Inflammatory macrophage (primary cell): ENCODE results near the gene PKD1L1.
A peak's percentile ranks its signal among the peaks of the same experiment; 100 is the strongest.

Source experiments
- DNase-seq, 2 donors: peaks; one replicate each; pipeline ENCODE4 v3.0.0-alpha.2; 2020 to 2022

The PKD1L1 gene

DNA sequence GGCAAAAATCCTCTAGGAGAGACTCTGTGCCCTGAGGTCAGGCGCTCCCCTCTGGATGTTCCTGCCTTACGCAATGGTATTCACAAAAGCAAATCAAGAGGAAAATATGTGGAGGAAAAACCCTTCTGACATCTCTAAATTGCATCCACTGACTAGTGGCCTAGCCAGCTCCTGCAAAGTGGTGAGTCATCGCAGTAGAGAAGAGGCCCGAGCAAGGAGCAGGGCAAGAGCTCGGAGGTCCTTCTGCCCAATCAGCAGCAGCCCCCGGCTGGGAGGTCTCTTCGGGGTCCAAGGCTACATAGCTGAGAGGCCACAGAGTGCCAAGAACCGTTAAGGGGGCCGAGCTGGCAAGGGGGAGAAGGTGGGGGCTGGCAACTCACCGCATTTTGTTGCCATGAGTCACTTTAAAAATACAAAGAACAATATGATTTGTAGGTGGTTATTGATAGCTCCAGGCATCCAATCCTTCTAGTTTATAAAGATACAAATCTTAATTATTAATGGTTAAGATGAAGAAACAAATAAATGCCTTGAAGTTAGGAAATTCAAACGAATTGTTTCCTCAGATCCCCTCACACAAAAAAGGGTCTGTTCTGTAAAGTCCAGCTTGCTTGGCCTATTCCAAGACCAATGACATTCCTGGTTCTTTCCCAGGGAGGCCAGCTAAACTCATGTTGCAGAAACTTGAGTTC lies 161.6 kb downstream of the PKD1L1 start:
- peak in 1 of 2 donors; percentile 32 for DNase-seq

DNA sequence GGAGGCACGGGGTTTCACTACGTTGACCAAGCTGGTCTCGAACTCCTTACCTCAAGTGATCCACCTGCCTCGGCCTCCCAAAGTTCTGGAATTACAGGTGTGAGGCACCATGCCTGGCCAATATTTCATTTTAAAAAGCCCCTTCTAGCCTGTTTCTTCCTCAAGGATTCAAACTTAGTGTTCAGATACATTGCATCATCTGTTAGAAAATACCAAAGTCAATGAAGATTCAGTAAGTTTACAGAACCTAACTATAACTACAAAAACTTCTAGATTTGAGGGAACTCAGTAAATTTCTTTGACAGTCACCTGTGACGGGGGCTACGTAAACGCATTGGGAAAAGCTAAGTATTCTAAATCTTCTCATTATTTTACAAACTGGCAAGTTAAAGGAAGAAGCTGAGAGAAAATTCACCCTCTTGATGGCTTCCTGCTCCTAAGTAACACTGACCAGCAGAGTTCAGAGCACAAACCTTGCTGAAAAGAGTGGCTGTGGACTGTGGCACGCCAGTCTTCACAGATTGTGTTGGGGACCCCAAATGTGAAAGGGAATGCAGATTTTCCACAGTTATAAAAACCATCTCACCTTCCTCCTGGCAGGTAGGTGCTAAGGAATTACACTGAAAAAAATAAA lies 162.2 kb downstream of the PKD1L1 start:
- no peak for DNase-seq

DNA sequence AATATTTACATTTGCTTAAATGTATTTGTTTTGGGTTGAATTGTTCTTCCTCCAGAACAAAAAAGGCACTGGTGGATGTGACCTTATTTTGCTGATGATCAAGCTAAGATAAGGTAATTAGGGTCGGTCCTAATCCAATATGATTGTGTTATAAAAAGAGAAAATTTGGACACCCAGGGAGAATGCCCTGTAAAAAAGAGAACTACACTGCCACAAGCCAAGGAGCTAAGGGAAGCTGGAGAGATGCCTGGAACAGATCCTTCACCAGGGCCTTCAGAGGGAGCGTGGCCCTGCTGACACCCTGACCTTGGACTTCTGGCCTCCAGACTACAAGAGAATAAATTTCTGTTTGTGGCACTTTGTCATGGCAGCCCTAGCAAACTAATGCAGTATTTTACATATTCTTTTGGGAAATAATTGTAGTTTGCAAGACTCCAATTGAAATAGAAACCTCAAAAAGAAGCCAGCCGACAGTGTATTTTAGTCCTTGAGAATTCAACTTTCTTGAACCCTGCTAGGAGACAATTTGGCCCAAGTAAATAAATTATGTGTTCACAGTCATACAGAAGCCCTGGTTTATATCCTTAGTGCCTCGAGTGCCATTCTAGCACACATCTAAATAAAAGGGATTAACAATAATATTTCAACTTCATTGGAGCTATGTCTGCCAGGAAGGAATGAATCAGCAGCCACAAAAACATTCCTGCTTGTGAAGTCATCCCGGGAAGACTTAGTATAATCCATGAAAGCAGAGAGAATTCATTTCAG lies 164.6 kb downstream of the PKD1L1 start:
- no peak for DNase-seq

DNA sequence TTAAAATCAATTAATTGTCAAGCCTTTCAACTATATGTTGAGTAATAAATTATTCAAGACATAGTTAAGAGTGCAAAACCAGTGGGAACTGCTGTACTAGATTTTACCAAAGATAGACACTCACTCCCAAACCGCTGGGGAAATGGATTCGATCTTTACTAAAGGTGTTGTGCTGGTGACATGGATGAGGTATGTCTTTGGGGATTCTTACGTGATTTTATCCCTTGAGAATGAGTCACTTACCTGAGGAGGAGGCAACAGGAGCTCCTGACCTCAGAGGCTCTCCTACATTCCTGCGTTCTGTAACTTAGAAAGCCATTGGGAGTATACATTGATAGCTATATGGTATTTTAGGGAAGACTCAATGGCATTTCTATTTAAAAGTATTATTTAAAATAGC lies 165.5 kb downstream of the PKD1L1 start:
- no peak for DNase-seq

DNA sequence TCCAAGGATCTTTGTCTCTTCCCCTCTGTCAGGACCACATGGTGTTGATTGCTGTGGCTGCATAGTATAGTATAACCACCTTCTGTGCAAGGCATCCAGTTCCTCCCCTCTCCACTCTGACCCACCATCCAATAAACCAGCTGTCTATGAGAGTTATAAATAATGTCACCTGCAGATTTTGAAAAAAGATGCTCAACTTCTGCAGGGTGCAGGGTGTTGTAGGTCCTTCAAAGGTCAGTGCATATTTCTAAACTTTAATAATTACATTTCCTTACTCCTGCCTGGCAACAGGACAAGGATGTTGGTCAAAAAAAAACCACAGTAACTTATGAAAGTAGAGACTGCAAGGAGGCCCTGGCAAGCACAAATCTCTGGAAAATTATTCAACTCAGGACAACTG lies 166.2 kb downstream of the PKD1L1 start:
- DNase-seq: no peak

DNA sequence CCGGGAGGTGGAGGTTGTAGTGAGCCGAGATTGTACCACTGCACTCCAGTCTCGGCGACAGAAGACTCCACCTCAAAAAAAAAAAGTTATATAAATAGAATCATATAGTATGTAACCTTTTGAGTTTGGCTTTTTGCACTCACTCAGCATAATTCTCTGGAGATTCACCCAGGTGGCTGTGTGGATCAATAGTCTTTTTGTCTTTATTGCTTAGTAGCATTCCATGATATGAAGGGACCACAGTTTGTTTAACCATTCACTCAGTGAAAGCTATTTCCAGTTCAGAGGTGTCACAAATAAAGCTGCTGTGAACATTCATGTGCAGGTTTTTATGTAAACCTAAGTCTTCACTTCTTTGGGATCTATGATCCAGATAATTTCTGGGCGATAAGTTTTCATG lies 167.7 kb downstream of the PKD1L1 start:
- no peak for DNase-seq

DNA sequence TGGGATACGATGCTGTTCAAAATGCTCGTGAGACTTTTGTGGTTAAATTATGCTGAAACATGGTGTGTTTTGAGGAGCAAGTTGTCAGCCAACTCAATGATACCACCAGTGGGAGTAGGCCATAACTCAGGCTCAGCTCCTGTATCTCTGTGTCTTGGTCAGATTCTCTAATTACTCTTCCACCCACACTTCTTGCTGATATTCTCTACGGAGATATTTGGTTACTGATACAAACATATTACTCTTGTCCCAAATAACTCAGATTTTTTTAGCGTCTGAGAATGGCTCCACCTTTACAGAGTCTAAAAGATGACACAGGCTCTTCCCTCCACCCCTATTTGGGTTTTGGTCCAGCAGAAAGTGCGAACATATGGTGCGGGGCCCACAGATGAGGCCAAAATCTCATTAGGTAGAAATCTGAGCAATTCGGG lies 168.9 kb downstream of the PKD1L1 start:
- DNase-seq: no peak

DNA sequence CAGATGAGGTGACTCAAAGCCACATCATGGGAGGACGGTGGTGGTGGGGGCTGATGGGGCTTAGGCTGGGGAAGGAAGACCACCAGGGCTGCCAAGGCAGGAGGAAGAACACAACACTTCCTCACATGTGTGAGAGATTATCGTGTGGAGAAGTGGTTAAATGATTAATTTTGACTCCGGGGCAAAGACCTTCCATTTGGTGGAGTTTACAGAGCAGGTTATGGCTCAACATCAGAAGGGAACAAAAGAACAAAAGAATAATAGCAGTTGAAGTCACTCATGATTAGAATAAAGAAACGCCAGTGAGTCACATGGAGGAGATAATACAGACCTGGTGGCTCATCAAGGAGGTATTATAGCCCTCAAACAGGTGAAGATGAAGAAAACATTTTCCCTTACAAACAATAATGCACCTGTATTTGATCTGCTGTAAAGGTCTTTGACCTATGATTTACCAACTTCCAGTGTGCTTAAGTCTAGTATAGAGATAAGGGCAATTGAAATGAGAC lies 170.1 kb downstream of the PKD1L1 start:
- DNase-seq: no peak

DNA sequence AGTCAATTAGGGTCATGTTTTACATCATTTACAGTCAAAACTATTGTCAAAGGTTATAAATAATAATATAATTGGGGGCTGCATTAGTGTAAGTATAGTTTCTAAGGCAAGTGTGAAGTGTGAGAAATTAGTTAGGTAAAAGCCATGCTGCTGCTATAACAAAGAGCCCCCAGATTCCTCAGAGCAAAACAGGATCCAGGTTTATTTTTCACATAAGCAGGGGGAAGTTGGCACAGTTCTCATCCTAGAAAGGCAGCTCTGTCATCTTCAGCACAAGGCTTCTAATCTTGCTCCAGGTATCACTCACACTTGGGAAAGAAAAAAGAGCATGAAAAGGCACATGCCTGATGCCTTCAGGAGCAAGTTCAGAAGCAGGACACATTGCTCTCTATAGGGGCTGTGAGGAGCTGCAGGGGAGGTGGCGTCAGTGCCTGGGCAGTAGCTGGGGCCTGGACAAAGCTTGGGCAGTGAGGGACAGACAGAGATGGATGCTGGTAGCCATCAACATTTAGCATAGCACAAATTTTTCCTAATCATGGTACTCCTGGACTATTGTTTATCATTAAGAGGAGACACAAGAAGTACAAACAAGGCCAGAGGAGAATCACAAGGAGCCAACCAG lies 170.6 kb downstream of the PKD1L1 start:
- DNase-seq: no peak

DNA sequence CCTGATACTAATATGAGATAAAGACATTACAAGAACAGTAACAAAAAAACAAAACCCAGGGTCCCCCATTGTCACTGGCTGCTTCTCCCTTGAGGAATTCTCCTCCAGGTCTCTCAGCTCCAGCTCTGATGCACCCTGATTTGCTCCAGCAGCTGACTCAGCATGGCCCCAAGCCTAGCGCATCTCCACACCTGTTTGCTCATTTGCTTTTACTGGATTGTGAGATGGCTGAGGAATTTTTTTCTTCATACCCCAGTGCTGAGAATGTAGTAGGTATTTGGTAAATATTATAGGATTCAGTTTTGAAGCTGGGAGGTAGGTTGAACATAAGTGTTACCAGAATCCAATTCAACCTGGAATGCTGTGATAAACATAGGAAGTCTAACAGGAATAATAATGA lies 171.9 kb downstream of the PKD1L1 start:
- no peak for DNase-seq

DNA sequence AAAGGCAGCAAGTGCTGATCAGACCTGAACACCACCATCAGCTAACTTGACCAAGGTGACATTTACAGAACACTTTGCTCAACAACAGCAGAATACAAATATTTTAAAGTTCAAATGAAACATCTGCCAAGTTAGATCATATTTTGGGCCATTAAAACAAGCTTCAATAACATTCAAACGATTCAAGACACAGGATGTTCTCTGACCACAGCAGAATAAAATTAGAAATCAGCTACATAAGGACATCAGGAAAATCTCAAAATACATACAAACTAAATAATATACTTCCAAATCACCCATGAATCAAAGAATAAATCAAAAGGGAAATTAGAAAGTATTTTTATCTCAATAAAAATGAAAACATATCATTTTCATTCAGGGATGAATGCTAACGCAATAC lies 173.0 kb downstream of the PKD1L1 start:
- DNase-seq: no peak

DNA sequence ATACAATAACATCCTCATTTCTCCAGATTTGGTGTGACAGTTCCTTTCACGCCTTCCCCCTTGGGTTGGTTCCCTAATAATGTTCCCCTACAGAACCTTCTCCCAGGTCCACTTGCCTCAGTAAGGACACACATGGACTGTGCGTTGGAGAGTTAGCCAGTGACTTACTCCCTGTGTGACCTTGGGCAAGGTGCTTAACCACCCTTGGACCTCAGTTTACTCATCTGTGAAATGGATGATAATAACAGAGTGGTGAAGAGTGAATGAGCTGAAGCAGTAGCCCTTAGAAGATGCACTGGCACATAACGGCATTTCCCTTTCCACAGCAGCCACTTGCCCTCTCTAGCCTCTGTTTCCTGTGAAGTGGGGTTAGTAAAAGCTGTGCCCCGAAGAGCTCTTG lies 175.8 kb downstream of the PKD1L1 start:
- DNase-seq: no peak

DNA sequence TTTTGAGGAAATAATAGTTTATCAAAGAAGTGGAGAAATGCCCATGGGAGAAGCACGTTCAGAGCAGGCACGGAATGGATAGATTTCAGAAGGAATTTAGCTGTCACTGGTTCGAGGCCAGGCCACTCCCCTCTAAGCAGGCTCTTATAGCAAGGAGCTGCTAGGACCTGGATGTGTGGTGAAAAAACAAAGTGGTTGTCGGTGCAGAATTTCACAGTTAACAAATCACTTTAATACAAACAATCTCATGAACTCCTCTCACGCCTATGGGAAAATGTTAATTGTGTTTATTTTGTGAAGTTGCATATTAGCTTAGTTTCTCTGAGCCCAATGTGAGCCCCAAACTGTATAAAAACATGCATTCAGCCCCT lies 176.3 kb downstream of the PKD1L1 start:
- no peak for DNase-seq

DNA sequence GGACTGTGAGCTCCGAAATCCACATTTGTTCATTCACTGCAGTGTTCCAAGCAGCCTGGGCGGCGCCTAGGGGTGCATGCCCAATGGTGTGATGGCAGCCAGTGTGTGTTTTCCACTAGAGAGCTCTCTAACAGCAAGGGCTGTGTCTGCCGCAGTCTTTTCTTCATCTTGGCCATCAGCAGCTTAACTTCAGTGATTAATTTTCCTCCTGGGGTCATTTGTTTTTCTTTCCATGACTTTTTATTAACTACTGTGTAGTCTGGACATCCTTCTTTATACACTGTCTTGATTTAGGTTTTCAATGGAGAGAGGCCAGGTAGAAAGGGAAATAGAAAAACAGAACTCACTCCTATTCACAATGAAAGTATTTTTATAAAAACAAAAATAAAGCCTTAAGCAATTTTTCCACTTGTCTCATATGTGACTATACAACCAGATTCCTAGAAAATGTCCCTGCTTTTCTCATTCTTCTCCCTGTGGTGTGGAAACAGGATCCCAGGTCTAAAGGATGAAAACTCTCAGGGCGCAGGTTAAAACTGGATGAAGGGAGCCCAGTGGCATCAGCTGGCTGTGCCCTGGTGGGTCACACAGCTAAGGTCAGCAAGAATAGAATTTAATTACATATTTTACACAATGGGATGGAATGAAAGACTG lies 176.8 kb downstream of the PKD1L1 start:
- no peak for DNase-seq

DNA sequence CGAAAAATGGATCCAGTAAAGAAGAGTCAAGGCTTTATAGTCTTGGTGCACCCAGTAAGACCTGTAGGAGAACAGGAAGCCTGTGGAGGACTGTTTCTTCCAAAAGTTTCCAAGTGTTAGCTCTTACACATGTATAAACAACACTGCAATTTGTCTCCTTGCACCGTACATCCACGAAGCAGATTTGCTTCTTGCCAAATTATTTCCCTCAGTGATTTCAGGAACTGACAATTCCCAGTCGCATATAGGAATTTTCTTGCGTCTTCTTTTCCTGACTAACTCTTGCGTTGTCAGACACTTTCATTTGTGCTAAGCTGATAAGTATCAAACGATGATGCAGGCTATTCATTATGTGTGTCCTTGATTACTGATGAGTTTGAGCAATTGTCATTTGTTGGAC lies 182.1 kb downstream of the PKD1L1 start:
- DNase-seq: no peak

DNA sequence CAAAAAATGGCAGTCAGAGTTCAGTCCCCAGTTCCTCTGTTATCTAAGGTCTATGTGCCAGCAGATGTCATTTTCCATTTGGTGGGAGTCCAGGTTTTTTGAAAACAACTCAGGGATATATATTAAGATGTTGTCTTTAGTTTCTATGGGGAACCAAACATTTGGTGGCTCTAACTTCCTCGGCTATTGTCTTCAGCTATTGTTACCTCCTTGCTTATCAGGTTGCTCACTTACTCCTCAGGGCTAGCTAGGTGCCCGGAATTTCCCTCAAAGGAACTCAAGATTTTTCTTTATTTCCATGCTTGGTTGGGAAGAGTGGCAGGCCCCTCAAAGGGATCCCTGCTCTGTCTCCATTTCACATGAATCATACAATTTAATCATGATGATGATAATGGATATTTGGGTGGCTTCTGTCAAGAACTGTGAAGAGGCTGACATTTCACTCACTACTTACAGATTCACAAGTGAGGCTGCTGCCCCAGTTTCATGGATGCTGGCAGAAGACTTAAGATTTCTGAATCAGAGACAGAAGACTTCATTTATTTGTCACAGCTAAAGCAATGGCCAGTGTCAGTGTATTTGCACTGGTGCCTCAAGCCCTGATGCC lies 182.8 kb downstream of the PKD1L1 start:
- no peak for DNase-seq

DNA sequence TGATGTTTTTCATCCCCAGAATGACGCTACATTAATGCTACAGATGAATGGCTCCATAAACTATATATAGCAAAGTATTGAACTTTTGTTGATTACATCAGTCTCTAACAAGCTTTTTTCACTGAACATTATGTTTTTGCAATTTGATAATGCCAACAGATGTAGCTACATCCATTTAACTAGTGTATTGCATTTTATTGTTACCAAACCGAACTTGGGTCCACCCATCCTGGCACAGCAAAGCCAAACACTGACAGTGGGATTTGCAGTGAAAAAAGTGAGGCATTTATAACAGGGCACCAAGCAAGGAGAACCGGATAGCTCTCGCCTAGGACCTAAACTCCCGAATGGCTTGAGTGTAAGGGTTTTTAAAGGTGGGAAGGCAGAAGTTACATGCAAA lies 183.5 kb downstream of the PKD1L1 start:
- no peak for DNase-seq

DNA sequence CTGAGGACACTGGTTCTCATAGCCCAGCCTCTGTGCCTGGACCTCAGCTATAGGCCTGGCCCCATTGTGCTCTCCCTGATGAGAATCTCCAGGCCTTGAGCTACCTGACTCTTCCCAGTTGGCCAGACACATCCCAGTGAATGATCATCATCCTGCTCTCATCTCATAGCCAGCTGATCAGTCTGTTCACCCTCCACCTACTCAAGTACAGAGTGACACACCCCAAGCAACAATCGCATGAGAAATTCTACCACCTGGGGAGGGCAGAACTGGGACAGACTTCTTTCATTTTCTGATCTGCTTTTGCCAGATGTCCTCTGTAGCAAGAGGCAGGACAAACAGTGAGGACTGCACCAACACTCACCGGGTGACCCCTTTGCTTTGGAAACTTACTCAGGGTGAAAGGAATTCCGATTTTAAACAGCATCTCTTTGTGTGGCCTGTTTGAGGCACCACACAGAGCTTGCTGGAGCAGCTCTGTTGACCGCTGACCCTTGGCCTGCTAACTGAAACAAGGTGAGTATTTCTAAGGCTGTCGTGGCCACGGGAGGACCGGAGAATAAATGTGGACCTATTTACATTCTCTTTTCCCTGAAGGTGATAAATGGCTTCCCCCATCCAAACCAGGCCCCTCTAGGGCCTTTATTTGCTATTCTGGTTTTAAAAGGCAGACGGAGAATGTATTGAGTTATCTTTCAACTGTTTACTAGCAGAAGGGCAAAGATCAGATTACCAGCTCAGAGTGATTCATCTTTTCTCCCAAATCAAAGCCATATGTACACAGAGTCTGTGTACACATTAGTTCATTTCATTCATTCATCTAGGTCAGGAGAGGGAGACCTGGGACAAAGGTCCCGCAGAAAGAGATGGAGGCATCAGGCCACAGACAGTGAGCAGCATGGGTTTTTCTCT lies 184.9 kb downstream of the PKD1L1 start:
- DNase-seq: no peak

DNA sequence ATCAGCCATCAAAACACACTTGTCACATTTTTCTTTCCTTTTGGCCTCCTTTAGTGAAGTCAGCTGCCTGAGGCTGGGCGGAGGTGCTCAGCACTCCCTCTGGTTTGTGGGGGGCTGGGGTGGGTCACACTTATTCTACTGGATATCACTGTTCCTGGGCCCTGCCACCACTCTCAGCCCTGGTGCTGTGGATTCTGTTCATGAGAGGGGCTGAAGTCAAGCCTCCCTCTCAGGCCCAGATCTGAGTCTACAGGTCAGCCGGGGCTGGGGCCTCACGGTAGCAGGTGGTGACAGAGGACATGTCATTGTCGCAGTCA lies 185.6 kb downstream of the PKD1L1 start:
- no peak for DNase-seq

DNA sequence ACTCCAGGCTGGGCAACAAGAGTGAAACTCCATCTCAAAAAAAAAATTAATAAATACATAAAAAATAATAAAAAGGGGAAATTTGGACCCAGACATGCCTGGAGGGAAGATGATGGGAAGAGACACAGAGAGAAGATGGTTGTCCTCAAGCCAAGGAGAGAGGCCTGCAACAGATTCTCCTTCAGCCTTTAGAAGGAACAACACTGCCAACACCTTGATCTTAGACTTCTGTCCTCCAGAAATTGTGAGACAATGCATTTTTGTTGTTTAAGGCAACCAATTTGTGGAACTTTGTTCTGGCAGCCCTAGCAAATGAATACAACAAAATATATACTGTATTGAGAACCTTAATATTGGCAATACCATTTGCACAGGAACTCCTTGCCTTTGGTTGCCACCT lies 186.1 kb downstream of the PKD1L1 start:
- no peak for DNase-seq

DNA sequence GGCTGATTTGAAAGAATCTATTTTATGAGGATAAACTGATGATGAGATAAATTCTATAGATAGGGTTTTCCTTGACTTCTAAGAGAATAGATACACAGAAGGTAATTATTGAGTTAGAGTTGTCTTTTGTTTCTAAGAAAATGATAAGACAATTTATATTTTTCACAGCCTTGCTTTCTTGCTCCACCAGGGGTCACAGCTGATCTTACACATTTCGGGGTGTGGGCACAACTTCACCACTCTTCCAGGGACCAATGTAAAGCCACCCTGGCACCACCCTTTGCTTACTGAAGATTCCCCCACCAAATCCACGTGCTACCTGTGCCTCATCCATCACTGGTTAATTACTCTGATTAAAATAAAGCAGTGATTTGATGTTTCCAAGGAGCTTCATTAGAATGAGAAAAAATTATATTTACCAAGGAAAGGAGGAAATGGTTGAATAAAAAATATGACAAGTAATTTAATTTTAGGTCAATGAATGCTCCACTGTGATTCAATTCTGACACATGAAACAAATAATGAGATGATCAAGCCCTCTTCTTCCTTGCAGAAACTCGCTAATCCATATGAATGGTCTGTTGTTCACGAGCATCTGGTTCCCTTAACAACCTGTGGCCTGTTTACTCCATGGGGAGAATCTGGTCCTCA lies 189.1 kb downstream of the PKD1L1 start:
- no peak for DNase-seq
